Hepatocyte (in vitro differentiated cells): ENCODE data around the gene RAB9A. TPM values are rescaled to one million over a fixed set of nuclear protein-coding genes. Genes with fewer than 3 reads are reported as not detected.

Source experiments
- DNase-seq: peaks from one replicate; pipeline ENCODE4 v3.0.0-alpha.2; 2016; ENCODE audit warnings: low spot score
- H2AFZ ChIP-seq: fragments of 200-600 bp; sonication (generic); 2 replicates; pipeline ENCODE4 v1.6.0; 2016; ENCODE audit warnings: antibody characterized with exemption, mild to moderate bottlenecking
- H3K27ac ChIP-seq: fragments of 200-600 bp; sonication (generic); 2 replicates; pipeline ENCODE4 v1.5.1; 2016; ENCODE audit warnings: mild to moderate bottlenecking
- H3K27me3 ChIP-seq: fragments of 200-600 bp; sonication (generic); 2 replicates; pipeline ENCODE4 v1.6.1; 2016
- H3K36me3 ChIP-seq: fragments of 200-600 bp; sonication (generic); replicated peaks from 2 replicates; pipeline ENCODE4 v1.5.1; 2016; ENCODE audit warnings: low read depth; ENCODE audit not compliant: insufficient read depth
- H3K4me1 ChIP-seq: fragments of 200-600 bp; sonication (generic); 2 replicates; pipeline ENCODE4 v1.5.1; 2016; ENCODE audit warnings: mild to moderate bottlenecking, moderate library complexity; ENCODE audit not compliant: insufficient read depth
- H3K4me2 ChIP-seq: fragments of 200-600 bp; sonication (generic); 2 replicates; pipeline ENCODE4 v1.6.0; 2016
- H3K4me3 ChIP-seq: fragments of 200-600 bp; sonication (generic); 2 replicates; pipeline ENCODE4 v1.5.1; 2016; ENCODE audit warnings: mild to moderate bottlenecking
- H3K79me2 ChIP-seq: fragments of 200-600 bp; sonication (generic); 2 replicates; pipeline ENCODE4 v1.6.0; 2017; ENCODE audit warnings: mild to moderate bottlenecking
- H3K9me2 ChIP-seq: fragments of 200-600 bp; sonication (generic); replicated peaks from 2 replicates; pipeline ENCODE4 v1.6.0; 2017; ENCODE audit warnings: mild to moderate bottlenecking; ENCODE audit not compliant: insufficient read depth
- H3K9me3 ChIP-seq: fragments of 200-600 bp; sonication (generic); 2 replicates; pipeline ENCODE4 v1.5.1; 2016; ENCODE audit warnings: low read depth, mild to moderate bottlenecking
- H4K20me1 ChIP-seq: fragments of 200-600 bp; sonication (generic); 2 replicates; pipeline ENCODE4 v1.6.0; 2016; ENCODE audit warnings: mild to moderate bottlenecking; ENCODE audit not compliant: insufficient read depth, poor library complexity, severe bottlenecking
- EZH2 ChIP-seq: fragments of 200-600 bp; sonication (generic); IDR thresholded peaks from 2 replicates; pipeline ENCODE4 v1.6.1; 2016; ENCODE audit warnings: antibody characterized with exemption, mild to moderate bottlenecking, borderline replicate concordance
- EZH2phosphoT487 ChIP-seq: fragments of 200-600 bp; sonication (generic); IDR thresholded peaks from one replicate; pipeline ENCODE4 v1.6.1; 2018; ENCODE audit warnings: antibody characterized with exemption, mild to moderate bottlenecking, low read depth, moderate library complexity; ENCODE audit not compliant: unreplicated experiment, severe bottlenecking
- WGBS: methylation state at CpG from one replicate; pipeline ENCODE4 v1.1.6; 2016; ENCODE audit warnings: low lambda C conversion rate; ENCODE audit errors: missing lambda C conversion rate; 5-methylcytosine and 5-hydroxymethylcytosine counted together
- polyA plus RNA-seq: library from polyadenylated mRNA; unstranded; fragments of >200 nt; fragmentation: Nextera tagmentation; extraction: Ambion mirVana; gene quantifications from 2 replicates; pipeline ENCODE4 v1.2.1, GENCODE V29; 2016
- total RNA-seq: library from RNA; depleted of rRNA; stranded (reverse); fragments of >200 nt; gene quantifications from 2 replicates; pipeline ENCODE4 v1.2.3, GENCODE V29; 2014
- TF ChIP-seq, protein P1 (sequence below): fragments of 200-600 bp; sonication (generic); IDR thresholded peaks from 2 replicates; pipeline ENCODE4 v1.5.1; 2016; ENCODE audit warnings: antibody characterized with exemption, mild to moderate bottlenecking; ENCODE audit not compliant: poor library complexity

The RAB9A gene
- total and polyA plus RNA-seq, 2 experiments from 2014 or later, result 51.2 to 66.1 TPM

DNA sequence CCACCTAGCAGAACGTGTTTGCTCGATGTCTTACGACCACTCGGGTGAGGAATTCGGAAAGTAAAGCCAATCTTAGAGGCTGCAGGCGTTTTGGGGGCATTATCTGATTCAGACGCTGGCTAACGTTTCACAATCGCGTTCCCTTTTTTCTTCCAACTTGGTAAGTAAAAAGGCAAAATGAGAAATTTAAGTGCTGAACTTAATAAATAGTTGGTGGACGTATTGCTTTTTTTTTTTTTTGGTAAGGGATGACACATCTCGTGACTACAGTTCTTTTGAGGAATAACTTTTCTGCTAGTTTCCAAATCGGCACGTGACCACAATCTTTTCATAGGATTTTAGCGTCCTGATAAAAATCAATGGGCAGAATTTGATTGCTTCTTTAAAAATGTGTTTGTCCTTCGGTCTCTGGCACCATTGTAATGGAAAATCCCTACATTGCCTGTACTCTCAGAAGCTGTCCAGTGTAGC is 848 bp downstream of the RAB9A start:
- no peak for TF ChIP-seq EZH2phosphoT487
- no peak for TF ChIP-seq EZH2
- TF ChIP-seq, protein P1, sequence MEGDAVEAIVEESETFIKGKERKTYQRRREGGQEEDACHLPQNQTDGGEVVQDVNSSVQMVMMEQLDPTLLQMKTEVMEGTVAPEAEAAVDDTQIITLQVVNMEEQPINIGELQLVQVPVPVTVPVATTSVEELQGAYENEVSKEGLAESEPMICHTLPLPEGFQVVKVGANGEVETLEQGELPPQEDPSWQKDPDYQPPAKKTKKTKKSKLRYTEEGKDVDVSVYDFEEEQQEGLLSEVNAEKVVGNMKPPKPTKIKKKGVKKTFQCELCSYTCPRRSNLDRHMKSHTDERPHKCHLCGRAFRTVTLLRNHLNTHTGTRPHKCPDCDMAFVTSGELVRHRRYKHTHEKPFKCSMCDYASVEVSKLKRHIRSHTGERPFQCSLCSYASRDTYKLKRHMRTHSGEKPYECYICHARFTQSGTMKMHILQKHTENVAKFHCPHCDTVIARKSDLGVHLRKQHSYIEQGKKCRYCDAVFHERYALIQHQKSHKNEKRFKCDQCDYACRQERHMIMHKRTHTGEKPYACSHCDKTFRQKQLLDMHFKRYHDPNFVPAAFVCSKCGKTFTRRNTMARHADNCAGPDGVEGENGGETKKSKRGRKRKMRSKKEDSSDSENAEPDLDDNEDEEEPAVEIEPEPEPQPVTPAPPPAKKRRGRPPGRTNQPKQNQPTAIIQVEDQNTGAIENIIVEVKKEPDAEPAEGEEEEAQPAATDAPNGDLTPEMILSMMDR, result no peak
- no peaks in the 10 kb centered on the region for H3K36me3 ChIP-seq
- H3K27me3 ChIP-seq, result no peaks in the 10 kb centered on the region
- peak overlapping the region; percentile 62 for H3K4me3 ChIP-seq
- H3K4me1 ChIP-seq, result peaks cover 3% of the 10 kb centered on the region
- no peak for DNase-seq
- H3K9me3 ChIP-seq, result no peaks in the 10 kb centered on the region
- H2AFZ ChIP-seq, result no peak overlapping the region
- H3K4me2 ChIP-seq, result peak overlapping the region; percentile 74
- peaks cover 22% of the 10 kb centered on the region for H4K20me1 ChIP-seq
- peak overlapping the region; percentile 99 for H3K27ac ChIP-seq
- H3K9me2 ChIP-seq, result no peaks in the 10 kb centered on the region
- H3K79me2 ChIP-seq, result peaks cover 55% of the 10 kb centered on the region
- 34% methylated on average over 16 of the region's 16 CpGs for WGBS

DNA sequence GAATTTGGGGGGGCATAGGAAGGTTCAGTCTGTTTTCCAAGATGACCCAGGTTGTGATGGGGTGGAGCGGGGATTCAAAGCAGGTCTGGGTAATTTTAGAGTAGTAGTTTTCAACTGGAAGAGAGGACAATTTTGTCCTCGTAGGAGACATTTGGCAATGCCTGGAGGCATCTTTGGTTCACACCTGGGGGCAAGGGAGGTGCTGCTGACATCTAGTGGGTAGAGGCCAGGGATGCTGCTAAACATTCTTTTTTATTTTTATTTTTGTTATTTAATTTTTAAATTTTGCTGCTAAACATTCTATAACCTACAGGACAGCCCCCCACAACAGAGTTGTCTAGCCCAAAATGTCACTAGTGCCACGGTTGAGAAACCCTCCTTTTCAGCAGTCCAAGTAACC is 1.9 kb downstream of the RAB9A start:
- Histone ChIP-seq H3K4me1 (peaks cover 8% of the 10 kb centered on the region), H3K27me3 (no peaks in the 10 kb centered on the region), H3K4me2 (peak overlapping the region; percentile 74), H4K20me1 (peaks cover 32% of the 10 kb centered on the region), H3K36me3 (no peaks in the 10 kb centered on the region), H3K9me3 (no peaks in the 10 kb centered on the region), H2AFZ (no peak overlapping the region), H3K27ac (peak overlapping the region; percentile 99), H3K4me3 (peak overlapping the region; percentile 62), H3K79me2 (peaks cover 65% of the 10 kb centered on the region), H3K9me2 (no peaks in the 10 kb centered on the region)
- WGBS, result 69% methylated on average over 3 of the region's 3 CpGs
- TF ChIP-seq EZH2phosphoT487, result no peak
- TF ChIP-seq, protein P1, result peak; percentile 13
- DNase-seq, result no peak

DNA sequence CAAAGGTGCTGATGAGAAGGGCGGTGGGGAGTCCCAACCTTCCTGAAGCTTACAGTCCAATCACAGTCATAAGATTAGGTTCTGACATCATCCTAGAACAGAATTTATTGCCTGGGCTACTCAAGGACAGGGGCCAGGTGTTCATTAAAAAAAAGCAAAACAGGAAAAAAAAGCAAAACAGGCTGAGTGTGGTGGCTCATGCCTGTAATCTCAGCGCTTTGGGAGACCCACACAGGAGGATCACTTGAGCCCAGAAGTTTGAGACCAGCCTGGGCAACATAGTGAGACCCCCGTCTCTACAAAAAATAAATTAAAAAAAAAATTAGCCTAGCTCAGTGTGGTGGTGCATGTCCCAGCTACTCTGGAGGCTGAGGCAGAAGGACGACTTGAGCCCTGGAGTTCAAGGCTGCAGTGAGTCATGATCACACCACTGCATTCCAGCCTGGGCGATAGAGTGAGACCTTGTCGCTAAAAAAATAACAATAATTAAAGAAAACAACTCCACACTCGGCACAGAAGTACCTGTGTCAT is 3.0 kb downstream of the RAB9A start:
- no peaks in the 10 kb centered on the region for H3K27me3 ChIP-seq
- H3K36me3 ChIP-seq, result no peaks in the 10 kb centered on the region
- H3K9me3 ChIP-seq, result no peaks in the 10 kb centered on the region
- peak overlapping the region; percentile 74 for H3K4me2 ChIP-seq
- H3K4me1 ChIP-seq, result peaks cover 8% of the 10 kb centered on the region
- DNase-seq, result no peak
- peak overlapping the region; percentile 53 for H3K27ac ChIP-seq
- WGBS, result 63% methylated on average over 7 of the region's 7 CpGs
- peaks cover 43% of the 10 kb centered on the region for H4K20me1 ChIP-seq
- no peak overlapping the region for H3K4me3 ChIP-seq
- H2AFZ ChIP-seq, result no peak overlapping the region
- no peaks in the 10 kb centered on the region for H3K9me2 ChIP-seq
- TF ChIP-seq EZH2phosphoT487 (no peak), EZH2 (no peak)
- TF ChIP-seq, protein P1, result no peak
- H3K79me2 ChIP-seq, result peaks cover 76% of the 10 kb centered on the region
